ENCODE results near the gene MGAT1. TPM values are rescaled to one million over a fixed set of nuclear protein-coding genes. Genes with fewer than 3 reads are reported as not detected.
A peak's percentile ranks its signal among the peaks of the same experiment; 100 is the strongest.

The MGAT1 gene
- polyA plus RNA-seq, 3 donors = 231 to 523 (median 385) TPM

- Histone ChIP-seq H4K20me1 (ENCODE audit: insufficient read depth, low read length) (peaks cover 17% of the 10 kb centered on the region), H2AFZ (ENCODE audit: insufficient read depth, low read depth, low read length, poor library complexity, severe bottlenecking) (no peak overlapping the region), H3K9me3 (replicated peaks in 1 of 2; ENCODE audit: control insufficient read depth in 1 of 2, insufficient read depth in 1 of 2, low read length in 2 of 2) (no peaks in the 10 kb centered on the region), H3K4me3 (replicated peaks in 1 of 3; ENCODE audit: low read depth in 2 of 3, low read length in 3 of 3) (peak overlapping the region in 2 of 3 experiments; percentile 12 to 98), H3K36me3 (replicated peaks in 1 of 2; ENCODE audit: control insufficient read depth in 1 of 2, insufficient read depth in 2 of 2, low read length in 2 of 2) (peaks cover 0 to 5% of the 10 kb centered on the region in 2 donors), H3K27me3 (ENCODE audit: control insufficient read depth in 2 of 2, insufficient read depth in 2 of 2, low read length in 2 of 2) (no peaks in the 10 kb centered on the region), H3K9ac (ENCODE audit: insufficient read depth, low read length, poor library complexity, severe bottlenecking) (no peak overlapping the region), H3K79me2 (ENCODE audit: insufficient read depth, low read length) (peaks cover 84% of the 10 kb centered on the region), H3K27ac (ENCODE audit: low read depth in 1 of 2, low read length in 2 of 2) (peak overlapping the region; percentile 56 to 98), H3K4me2 (replicated peaks; ENCODE audit: extremely low read depth, low read length, poor library complexity, severe bottlenecking) (peak overlapping the region; percentile 92), H3K4me1 (ENCODE audit: control insufficient read depth in 1 of 2, insufficient read depth in 2 of 2, low read length in 2 of 2) (peaks cover 83 to 94% of the 10 kb centered on the region in 2 donors)
- H3K36me3 Mint-ChIP-seq = peaks cover 27 to 28% of the 10 kb centered on the region in 2 donors
- H3K27me3 Mint-ChIP-seq (ENCODE audit: low read depth in 3 of 3) = peaks cover 0 to 2% (median 0%) of the 10 kb centered on the region in 3 donors
- WGBS (ENCODE audit: insufficient coverage) = no CpG with 5 or more reads among the region's 5 CpGs
- TF ChIP-seq CTCF (IDR thresholded peaks at IDR 0.05) = no peak
- peaks cover 80% of the 10 kb centered on the region for H3K4me1 Mint-ChIP-seq
- H3K9me3 Mint-ChIP-seq = no peaks in the 10 kb centered on the region
- DNase-seq = peak in 1 of 3 donors; percentile 14
- intact Hi-C loops (cut with micrococcal nuclease) = loop anchor here (10.0 kb wide), 2 partner anchors 346 to 416 kb away; partner anchors contain the start of gene TRIM41 (in 2 of the 2)
- H3K27ac Mint-ChIP-seq = peak overlapping the region; percentile 9 to 99 (median 95)
- peak overlapping the region; percentile 63 to 95 for H3K4me3 Mint-ChIP-seq
Observed at GRCh38 chr5:180808461-180809000, 5.9 kb upstream of the MGAT1 start.

DNA sequence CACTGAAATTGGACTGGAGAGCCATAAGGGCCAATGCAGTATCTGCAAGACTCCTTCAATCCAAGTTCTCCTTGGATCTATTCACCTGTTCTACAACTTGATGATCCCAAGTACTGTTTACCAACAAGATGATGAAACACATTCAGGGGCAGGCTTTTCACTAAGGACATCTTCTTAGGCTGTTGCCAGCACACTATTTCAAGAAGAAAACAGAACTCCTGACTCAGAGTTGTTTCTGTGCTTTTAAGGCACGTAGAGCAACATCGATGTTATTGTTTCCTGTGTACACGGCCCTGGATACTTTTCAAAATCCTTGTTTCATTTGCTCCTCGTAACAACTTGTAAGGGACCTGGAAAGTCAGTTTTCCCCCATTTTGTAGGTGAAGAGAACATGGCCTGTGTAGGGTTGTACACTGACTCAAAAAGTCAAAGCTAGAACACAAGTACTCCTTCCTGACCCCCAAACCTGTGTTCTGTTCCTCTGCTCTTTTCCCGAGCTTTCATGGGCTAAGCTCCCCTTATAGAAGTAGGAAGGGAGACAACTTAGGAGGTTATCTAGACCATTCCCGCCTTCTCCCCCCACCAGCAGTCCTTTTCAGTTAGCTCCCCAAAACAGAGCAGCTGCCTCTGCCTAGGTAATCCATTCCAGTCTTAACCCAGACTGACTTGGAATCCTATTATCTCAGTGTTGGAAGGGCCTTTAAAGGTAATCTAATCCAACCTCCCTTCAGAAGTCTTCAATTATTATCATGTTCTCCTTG lies 5.2 kb upstream of the MGAT1 start:
- Histone ChIP-seq H3K27ac (ENCODE audit: low read depth in 1 of 2, low read length in 2 of 2) (peak overlapping the region; percentile 97 to 98), H3K9ac (ENCODE audit: insufficient read depth, low read length, poor library complexity, severe bottlenecking) (no peak overlapping the region), H3K27me3 (ENCODE audit: control insufficient read depth in 2 of 2, insufficient read depth in 2 of 2, low read length in 2 of 2) (no peaks in the 10 kb centered on the region), H4K20me1 (ENCODE audit: insufficient read depth, low read length) (peaks cover 10% of the 10 kb centered on the region), H2AFZ (ENCODE audit: insufficient read depth, low read depth, low read length, poor library complexity, severe bottlenecking) (no peak overlapping the region), H3K4me3 (replicated peaks in 1 of 3; ENCODE audit: low read depth in 2 of 3, low read length in 3 of 3) (peak overlapping the region in 2 of 3 experiments; percentile 12 to 98), H3K36me3 (replicated peaks in 1 of 2; ENCODE audit: control insufficient read depth in 1 of 2, insufficient read depth in 2 of 2, low read length in 2 of 2) (peaks cover 0 to 5% of the 10 kb centered on the region in 2 donors), H3K9me3 (replicated peaks in 1 of 2; ENCODE audit: control insufficient read depth in 1 of 2, insufficient read depth in 1 of 2, low read length in 2 of 2) (no peaks in the 10 kb centered on the region), H3K4me2 (replicated peaks; ENCODE audit: extremely low read depth, low read length, poor library complexity, severe bottlenecking) (peak overlapping the region; percentile 92), H3K4me1 (ENCODE audit: control insufficient read depth in 1 of 2, insufficient read depth in 2 of 2, low read length in 2 of 2) (peaks cover 76 to 90% of the 10 kb centered on the region in 2 donors), H3K79me2 (ENCODE audit: insufficient read depth, low read length) (peaks cover 84% of the 10 kb centered on the region)
- Mint-ChIP-seq H3K4me1 (peaks cover 73% of the 10 kb centered on the region), H3K27me3 (ENCODE audit: low read depth in 3 of 3) (peaks cover 0 to 2% (median 0%) of the 10 kb centered on the region in 3 donors), H3K27ac (peak overlapping the region; percentile 92 to 97 (median 95)), H3K36me3 (peaks cover 21 to 25% of the 10 kb centered on the region in 2 donors), H3K4me3 (peak overlapping the region; percentile 69 to 95), H3K9me3 (no peaks in the 10 kb centered on the region)
- no peak for TF ChIP-seq CTCF (IDR thresholded peaks at IDR 0.05)
- intact Hi-C loops (cut with micrococcal nuclease) = loop anchor here (10.0 kb wide), 2 partner anchors 347 to 417 kb away; partner anchors contain the start of gene TRIM41 (in 2 of the 2)
- WGBS (ENCODE audit: insufficient coverage) = 0% methylated on average over 2 of the region's 6 CpGs
- peak in 2 of 3 donors; percentile 34 to 41 for DNase-seq
